Measurements from ENCODE around the gene EPHB2.

GRCh38 chr1:22767852-22768251 lies 57.2 kb downstream of the EPHB2 start:
- TF ChIP-seq, protein P1, sequence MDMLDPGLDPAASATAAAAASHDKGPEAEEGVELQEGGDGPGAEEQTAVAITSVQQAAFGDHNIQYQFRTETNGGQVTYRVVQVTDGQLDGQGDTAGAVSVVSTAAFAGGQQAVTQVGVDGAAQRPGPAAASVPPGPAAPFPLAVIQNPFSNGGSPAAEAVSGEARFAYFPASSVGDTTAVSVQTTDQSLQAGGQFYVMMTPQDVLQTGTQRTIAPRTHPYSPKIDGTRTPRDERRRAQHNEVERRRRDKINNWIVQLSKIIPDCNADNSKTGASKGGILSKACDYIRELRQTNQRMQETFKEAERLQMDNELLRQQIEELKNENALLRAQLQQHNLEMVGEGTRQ (IDR thresholded peaks at IDR 0.05), result no peak
- TF ChIP-seq HDAC2 (IDR thresholded peaks at IDR 0.05) (no peak), CEBPB (IDR thresholded peaks at IDR 0.05) (no peak), NFE2L2 (conservative IDR thresholded peaks at IDR 0.05; ENCODE audit: low read length) (no peak), REST (IDR thresholded peaks at IDR 0.05) (no peak)
- TF ChIP-seq, protein P2, sequence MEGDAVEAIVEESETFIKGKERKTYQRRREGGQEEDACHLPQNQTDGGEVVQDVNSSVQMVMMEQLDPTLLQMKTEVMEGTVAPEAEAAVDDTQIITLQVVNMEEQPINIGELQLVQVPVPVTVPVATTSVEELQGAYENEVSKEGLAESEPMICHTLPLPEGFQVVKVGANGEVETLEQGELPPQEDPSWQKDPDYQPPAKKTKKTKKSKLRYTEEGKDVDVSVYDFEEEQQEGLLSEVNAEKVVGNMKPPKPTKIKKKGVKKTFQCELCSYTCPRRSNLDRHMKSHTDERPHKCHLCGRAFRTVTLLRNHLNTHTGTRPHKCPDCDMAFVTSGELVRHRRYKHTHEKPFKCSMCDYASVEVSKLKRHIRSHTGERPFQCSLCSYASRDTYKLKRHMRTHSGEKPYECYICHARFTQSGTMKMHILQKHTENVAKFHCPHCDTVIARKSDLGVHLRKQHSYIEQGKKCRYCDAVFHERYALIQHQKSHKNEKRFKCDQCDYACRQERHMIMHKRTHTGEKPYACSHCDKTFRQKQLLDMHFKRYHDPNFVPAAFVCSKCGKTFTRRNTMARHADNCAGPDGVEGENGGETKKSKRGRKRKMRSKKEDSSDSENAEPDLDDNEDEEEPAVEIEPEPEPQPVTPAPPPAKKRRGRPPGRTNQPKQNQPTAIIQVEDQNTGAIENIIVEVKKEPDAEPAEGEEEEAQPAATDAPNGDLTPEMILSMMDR (IDR thresholded peaks at IDR 0.05), result no peak
